GM18951 (cell line): ENCODE measurements around the gene SNX1.
"Not testable (repeated sequence)": the region's sequence is repeated elsewhere in the genome, so short reads cannot be mapped to it uniquely, and the experiment has no call there.

Source experiments
- POLR2A ChIP-seq: IDR thresholded peaks from 4 replicates; pipeline ENCODE4 v1.6.1; 2011; ENCODE audit warnings: mild to moderate bottlenecking; ENCODE audit not compliant: insufficient read length, insufficient read depth; ENCODE audit errors: extremely low read depth
- in situ Hi-C: fragments of 300-500 bp; cut with MboI; formaldehyde crosslinking; loops from one replicate; pipeline ENCODE4 v1.12.0; 2022; ENCODE audit warnings: low sequenced_read_pairs, mixed read lengths, inconsistent platforms; ENCODE audit not compliant: unreplicated experiment

Gene SNX1

DNA sequence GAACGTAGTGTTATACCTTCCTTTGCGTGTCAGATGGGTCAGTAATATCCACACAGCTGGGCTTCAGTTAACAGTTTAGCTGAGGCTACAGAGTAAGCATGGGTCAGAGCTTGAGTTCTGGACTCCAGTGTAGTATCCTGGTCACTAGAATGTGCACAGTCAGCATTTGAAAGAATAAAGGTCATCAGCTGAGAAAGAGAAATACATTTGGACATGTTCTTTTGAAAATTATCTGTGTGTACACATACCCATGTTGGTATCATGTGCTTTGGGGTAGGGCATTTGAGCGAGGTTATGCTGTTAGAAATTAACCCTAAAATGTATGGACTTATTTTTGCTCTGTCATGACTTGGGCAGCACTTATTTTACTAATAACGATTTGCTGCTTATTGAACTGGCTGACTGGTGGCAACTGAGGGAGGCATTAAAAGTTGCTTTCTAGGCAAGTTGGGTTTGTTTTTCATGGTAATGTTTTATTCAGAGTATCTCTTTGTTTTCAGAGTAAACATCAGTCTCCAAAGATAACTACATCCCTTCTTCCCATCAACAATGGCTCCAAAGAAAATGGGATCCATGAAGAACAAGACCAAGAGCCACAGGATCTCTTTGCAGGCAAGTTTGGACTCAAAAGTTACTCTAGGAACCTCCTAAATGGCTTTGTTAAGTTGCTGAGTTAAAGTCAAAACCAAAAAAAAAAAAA, 16.4 kb downstream of the SNX1 start:
- in situ Hi-C loops: no loop called here
- no peak for TF ChIP-seq POLR2A

DNA sequence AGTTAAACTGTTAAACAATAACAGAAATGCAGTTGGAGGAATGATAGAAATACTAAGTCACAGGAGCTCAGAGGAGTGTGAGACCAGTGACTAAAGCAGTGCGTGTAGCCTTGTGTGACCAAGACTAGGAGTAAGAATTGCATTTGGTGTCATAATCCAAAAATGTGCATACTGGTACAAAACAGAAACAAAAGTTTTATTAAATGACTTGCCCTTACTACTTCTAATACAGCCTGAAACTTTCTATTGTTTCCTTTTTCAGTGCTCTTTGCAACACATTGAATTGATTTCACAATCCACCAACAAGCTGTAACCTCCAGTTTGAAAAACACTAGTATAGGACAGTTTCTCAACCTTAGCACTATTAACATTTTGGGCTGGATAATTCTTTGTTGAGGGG, 17.1 kb downstream of the SNX1 start:
- TF ChIP-seq POLR2A: no peak
- in situ Hi-C loops: no loop called here

DNA sequence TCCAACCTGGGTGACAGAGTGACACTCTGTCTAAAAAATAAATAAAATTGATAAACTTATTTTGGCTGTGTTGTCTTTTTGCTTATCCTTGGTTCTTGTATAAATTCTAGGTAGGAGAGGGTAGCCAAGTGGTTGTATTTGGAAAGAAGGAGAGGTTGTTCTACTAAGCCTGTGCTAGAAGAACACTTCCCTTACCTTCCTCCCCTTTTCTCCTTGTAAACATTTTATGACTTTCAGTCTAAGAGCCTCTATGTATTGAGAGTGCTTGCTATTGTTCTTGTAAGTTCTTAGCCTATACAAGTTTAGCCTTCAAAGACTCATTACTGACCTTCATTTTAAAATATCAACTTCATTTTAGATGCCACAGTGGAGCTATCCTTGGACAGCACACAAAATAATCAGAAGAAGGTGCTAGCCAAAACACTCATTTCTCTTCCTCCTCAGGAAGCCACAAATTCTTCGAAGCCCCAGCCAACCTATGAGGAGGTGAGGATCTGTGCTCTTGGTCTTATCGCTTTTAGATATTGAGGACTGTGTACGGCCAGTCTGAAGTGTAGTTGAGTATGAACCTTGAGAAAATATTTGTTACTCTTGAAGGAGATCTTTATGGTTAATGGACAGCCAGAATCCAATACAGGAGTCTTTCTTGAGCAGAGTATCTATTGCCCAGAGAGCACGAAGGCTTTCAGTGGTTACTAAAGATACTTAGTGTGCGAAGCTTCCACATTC, 22.1 kb downstream of the SNX1 start:
- TF ChIP-seq POLR2A: no peak
- in situ Hi-C loops: no loop called here

DNA sequence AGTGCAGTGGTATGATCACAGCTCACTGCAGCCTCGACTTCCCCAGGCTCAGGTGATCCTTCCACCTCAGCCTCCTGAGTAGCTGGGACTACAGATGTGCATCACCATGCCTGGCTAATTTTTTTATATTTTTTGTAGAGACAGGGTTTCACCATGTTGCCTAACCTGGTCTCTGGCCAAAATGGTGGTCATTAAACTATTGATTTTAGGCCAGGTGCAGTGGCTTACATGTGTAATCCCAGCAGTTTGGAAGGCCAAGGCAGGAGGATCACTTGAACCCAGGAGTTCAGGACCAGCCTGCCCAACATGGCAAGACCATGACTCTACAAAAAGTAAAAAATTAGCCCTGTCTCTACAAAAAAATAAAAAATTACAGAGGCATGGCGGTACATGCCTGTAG, 24.5 kb downstream of the SNX1 start:
- in situ Hi-C loops: not testable (repeated sequence)

DNA sequence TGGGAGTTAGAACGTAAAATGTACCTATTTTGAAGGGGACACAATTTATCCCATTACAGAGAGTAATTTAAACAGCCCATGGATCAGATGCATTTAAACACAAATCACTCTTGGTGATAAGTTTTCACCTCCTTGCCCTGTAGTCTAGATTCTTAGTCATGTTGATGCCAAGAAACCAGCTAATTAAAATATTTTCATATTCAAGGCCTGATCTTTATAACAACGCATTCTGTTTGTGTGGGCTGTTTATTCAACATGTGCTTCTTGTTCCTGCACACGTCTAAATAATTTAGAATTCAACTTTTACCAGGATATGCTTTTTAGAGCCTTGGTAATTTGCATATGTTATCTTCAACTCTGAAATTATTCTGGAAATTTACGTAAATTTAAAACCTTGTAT, 25.8 kb downstream of the SNX1 start:
- in situ Hi-C loops: no loop called here
- TF ChIP-seq POLR2A: no peak

DNA sequence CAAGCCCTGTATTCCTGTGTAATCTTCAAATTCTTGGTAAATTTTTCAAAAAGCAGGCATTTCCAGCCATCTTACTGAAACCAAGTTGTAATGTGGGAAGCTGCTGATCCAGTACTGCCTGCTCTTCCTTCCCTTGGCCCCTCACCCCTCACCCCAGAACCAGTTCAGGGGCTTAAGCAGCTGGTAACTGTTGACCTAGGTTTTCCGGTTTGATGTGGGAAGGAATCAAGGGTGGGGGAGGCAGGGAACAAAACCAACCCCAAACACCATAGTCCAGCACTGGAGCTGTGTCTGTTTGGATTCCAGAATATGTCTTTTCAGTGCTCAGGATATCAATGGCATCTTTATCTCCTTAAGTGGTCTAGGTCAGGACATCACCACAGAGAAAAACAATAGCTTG, 26.7 kb downstream of the SNX1 start:
- no peak for TF ChIP-seq POLR2A
- in situ Hi-C loops: no loop called here

DNA sequence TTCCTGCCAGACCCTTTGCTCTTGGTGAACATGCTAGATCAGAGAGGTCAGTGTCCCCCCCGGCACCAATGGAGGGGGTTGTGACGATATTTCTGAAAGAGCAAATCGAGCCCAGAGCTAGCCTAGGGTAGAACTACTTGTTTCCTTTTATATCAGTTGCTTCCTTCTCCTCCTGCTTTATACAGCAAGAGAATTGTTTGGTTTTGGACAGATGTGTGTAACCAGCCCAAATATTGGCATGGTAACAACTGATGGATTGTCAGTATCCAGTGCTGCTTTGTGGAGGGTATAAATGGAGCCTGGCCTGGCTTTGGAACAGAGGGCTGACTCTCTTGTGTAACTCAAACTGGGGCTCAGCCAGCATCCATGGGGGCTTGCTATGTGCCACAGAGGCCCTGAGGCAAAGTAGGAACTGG, 27.2 kb downstream of the SNX1 start:
- in situ Hi-C loops: no loop called here
- TF ChIP-seq POLR2A: no peak

DNA sequence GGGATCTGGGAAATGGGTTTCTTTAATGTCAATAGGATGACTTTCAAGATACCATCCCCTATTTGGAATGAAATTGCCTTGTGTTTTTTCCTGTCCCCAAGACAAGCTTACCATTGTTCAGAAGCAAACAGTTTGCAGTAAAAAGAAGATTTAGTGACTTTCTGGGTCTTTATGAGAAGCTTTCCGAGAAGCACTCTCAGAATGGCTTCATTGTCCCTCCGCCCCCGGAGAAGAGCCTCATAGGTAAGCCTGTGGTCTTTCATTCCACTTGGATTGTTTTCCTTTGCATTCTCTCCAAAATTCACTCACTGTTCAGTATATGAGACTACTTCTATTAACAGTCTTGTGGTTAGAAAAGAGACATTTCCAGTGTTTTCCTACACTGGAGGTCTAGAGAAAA, 30.2 kb downstream of the SNX1 start:
- TF ChIP-seq POLR2A: no peak
- in situ Hi-C loops: no loop called here

DNA sequence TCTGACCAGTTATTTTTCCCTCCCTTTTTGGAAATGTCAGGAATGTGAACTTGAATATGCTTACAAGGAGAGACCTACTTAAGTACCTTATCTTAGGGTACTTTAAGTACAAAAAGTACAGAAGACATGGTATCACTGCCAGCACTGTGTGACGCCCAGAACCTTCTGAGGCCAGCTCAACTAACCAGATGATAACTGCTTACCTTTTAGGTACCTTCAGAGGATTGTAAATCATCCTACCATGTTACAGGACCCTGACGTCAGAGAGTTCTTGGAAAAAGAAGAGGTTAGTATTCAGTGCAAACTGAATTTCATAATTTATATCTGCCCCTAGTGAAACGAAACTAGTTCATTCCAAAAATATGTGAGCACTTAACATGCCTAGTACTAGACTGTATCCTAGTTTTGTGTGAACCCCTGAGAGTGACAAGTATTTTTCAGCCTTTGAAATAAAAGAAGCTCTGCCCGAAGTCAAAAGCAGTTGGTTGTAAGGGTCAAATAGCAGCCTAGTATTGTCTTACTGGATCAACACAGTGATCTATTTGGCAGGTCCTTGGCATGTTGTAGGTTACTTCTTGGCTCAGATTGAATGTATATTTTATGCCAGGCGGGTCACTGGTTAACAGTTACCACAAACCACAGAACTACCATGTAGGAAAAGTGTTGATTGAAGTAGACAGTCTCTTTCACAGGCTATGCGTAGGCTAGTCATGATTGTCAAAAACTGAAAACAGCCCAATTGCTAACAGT, 31.9 kb downstream of the SNX1 start:
- TF ChIP-seq POLR2A: no peak
- in situ Hi-C loops: no loop called here

DNA sequence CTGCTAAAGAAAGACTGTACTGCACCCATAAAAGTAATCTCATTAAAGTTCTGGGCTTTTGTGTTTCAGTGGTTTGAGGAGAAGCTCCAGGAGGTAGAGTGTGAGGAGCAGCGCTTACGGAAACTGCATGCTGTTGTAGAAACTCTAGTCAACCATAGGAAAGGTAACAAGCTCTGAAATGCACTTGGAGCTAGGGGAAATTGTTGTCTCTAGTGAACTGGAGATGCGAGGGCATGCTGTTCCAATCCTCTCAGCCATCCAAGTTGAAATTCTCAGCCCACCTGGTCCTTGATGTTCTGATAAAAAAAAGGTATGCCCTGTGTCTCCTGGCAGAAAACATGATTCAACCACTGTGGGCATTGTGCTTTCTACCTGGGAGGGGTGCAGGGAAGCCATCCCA, 34.4 kb downstream of the SNX1 start:
- in situ Hi-C loops: no loop called here
- TF ChIP-seq POLR2A: no peak

DNA sequence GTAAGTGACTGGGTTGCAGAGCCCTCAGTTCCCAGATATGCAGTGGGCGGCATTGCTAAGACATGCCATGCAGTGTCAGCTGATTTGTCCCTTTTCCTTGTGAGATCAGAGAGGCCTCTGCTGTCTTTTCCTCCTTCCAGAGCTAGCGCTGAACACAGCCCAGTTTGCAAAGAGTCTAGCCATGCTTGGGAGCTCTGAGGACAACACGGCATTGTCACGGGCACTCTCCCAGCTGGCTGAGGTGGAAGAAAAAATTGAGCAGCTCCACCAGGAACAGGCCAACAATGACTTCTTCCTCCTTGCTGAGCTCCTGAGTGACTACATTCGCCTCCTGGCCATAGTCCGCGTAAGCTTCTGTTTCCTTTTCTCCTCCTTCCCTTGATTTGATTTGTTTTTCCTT, 35.8 kb downstream of the SNX1 start:
- TF ChIP-seq POLR2A: no peak
- in situ Hi-C loops: no loop called here

DNA sequence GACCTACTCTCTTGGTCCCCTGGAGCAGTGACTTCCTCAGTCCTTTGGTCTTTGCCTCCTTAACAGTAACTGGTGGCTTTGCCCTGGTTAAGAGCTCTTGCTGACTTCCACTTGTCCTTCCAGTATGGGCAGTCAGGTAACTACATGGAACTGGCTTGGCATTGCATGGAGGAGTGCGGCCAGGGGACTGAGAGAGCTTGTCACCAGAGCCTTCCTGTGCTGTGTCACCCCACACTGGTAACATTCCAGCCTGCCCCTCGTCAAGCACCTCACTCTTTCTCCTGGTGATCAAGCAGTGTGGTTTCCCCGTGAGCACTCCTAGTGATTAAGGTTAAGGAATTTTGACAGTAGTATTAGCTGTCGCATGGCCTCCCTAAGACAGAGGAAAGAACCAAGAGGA, 36.4 kb downstream of the SNX1 start:
- TF ChIP-seq POLR2A: no peak
- in situ Hi-C loops: no loop called here

DNA sequence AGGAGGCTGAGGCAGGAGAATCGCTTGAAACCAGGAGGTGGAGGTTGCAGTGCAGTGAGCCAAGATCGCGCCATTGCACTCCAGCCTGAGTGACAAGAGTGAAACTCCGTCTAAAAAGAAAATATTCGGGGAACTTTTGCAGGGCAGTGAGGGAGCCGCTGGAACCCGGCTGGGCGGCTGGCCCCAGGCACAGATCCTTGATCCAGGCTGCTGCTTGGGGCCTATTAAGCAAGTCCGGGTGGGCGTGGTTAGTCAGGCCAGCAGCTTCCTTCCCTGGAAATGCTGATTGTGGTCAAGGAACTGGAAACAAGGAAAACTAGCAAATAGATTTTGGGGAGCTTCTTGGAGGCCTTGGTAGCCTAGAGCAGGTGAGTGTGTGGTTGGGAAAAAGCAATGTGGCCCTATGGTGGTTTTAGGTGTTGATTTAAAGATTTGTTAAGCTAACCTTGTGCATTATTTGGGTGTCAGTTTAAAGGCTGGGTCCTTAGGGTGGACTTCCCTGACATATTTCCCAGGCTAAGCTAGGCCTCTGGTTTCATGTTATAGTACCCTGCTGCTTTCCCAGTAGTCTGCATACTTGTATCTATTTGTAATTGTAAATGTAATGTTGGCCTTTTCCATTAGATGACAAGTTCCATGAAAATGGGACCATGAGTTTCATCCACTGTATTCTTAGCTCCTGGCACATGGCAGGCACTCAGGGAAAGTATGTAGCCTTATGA, 38.0 kb downstream of the SNX1 start:
- in situ Hi-C loops: no loop called here
- TF ChIP-seq POLR2A: no peak
